ENCODE measurements around the gene COX7A2.

- no peak for TF ChIP-seq EZH2phosphoT487 (IDR thresholded peaks at IDR 0.05; ENCODE audit: low read length)
- TF ChIP-seq, protein P1, sequence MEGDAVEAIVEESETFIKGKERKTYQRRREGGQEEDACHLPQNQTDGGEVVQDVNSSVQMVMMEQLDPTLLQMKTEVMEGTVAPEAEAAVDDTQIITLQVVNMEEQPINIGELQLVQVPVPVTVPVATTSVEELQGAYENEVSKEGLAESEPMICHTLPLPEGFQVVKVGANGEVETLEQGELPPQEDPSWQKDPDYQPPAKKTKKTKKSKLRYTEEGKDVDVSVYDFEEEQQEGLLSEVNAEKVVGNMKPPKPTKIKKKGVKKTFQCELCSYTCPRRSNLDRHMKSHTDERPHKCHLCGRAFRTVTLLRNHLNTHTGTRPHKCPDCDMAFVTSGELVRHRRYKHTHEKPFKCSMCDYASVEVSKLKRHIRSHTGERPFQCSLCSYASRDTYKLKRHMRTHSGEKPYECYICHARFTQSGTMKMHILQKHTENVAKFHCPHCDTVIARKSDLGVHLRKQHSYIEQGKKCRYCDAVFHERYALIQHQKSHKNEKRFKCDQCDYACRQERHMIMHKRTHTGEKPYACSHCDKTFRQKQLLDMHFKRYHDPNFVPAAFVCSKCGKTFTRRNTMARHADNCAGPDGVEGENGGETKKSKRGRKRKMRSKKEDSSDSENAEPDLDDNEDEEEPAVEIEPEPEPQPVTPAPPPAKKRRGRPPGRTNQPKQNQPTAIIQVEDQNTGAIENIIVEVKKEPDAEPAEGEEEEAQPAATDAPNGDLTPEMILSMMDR (IDR thresholded peaks at IDR 0.05; ENCODE audit: low read length): no peak
Observed at GRCh38 chr6:75222261-75222660, 21.3 kb downstream of the COX7A2 start.
